KOPT-K1 (cell line): Measurements from ENCODE around the gene VSX2.

Experiments used
- H3K27ac ChIP-seq: fragments of 200-600 bp; sonication (generic); 2 replicates; pipeline ENCODE4 v1.5.1; 2016; ENCODE audit warnings: antibody characterized with exemption, mild to moderate bottlenecking, low read depth, low read length; ENCODE audit not compliant: poor library complexity, severe bottlenecking
- H3K36me3 ChIP-seq: fragments of 200-600 bp; sonication (generic); 2 replicates; pipeline ENCODE4 v1.5.1; 2017; ENCODE audit warnings: antibody characterized with exemption, mild to moderate bottlenecking, low read length, moderate library complexity; ENCODE audit not compliant: insufficient read depth
- H3K9me3 ChIP-seq: fragments of 200-600 bp; sonication (generic); 2 replicates; pipeline ENCODE4 v1.5.1; 2017; ENCODE audit warnings: antibody characterized with exemption, low read length, mild to moderate bottlenecking; ENCODE audit not compliant: insufficient read depth, poor library complexity, severe bottlenecking

The VSX2 gene

GRCh38 chr14:74293606-74294005 is 54.4 kb downstream of the VSX2 start:
- Histone ChIP-seq H3K36me3 (peaks cover 90% of the 10 kb centered on the region), H3K9me3 (no peaks in the 10 kb centered on the region), H3K27ac (no peak overlapping the region)

- H3K9me3 ChIP-seq = no peaks in the 10 kb centered on the region
- H3K27ac ChIP-seq = no peak overlapping the region
- peaks cover 79% of the 10 kb centered on the region for H3K36me3 ChIP-seq
Measured at GRCh38 chr14:74296037-74296467, 56.8 kb downstream of the VSX2 start.

- no peak overlapping the region for H3K27ac ChIP-seq
- peaks cover 59% of the 10 kb centered on the region for H3K36me3 ChIP-seq
- H3K9me3 ChIP-seq = no peaks in the 10 kb centered on the region
Measured at GRCh38 chr14:74297986-74298385, 58.7 kb downstream of the VSX2 start.

DNA sequence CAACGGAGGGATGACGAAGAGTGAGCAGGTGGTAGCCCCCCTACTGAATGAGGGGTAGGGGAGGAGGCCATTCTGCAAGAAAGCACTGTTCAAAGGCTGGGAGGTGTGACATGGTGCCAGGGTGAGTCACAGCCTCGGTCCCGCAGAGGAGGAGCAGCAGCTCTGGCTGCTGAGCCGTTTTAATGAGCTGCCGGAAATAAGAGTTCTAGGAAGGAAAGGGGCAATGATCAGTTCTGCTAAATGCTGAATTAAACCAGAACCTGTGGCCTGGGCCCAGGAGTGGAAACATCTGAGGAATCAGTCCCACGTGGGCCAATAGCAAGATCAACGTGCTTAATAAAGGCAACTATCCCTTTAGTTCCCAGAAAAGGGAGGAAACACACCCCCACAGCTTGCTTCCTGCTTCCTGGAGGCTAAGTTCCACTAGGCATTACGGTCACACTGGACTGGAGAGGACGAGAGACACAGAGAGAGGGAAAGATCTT is 59.9 kb downstream of the VSX2 start:
- Histone ChIP-seq H3K9me3 (no peaks in the 10 kb centered on the region), H3K27ac (no peak overlapping the region), H3K36me3 (peaks cover 52% of the 10 kb centered on the region)

- Histone ChIP-seq H3K9me3 (no peaks in the 10 kb centered on the region), H3K36me3 (peaks cover 28% of the 10 kb centered on the region), H3K27ac (peak overlapping the region; percentile 65)
Measured at GRCh38 chr14:74301594-74302151, 62.4 kb downstream of the VSX2 start.

DNA sequence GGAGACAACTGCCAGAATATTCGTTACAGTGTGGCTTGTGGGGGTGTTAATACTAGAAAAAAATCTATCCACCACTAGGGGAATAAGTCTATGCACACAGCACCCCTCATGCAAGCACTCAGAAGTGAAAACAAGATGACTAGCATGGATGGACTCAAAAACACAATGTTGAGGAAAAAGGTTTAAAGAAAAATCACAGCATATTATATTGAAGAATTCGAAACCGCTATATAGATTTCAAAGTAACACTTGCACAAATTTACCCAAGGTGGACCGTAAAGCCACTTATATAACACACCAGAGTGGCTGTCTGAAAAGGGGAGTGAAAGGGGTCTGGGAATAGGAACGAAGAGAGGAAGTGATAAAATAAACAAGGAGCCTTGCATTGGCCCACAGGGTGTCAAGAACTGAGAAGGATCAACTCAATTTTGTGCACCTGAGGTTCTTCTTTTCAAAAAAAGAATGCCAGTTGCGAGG is 62.9 kb downstream of the VSX2 start:
- peaks cover 23% of the 10 kb centered on the region for H3K36me3 ChIP-seq
- H3K9me3 ChIP-seq = no peaks in the 10 kb centered on the region
- peak overlapping the region; percentile 65 for H3K27ac ChIP-seq

GRCh38 chr14:74302634-74303569 is 63.7 kb downstream of the VSX2 start, which contains the start of gene ABCD4:
TSS of gene ABCD4 (minus strand) at chr14:74302934. CDS start at chr14:74302912, 22 bp downstream.
- Histone ChIP-seq H3K9me3 (no peaks in the 10 kb centered on the region), H3K36me3 (peaks cover 16% of the 10 kb centered on the region; the same call in 1 of the 2 replicates), H3K27ac (peak within 1 kb of the TSS; percentile 65)

GRCh38 chr14:74308695-74309094 is 69.4 kb downstream of the VSX2 start:
- no peaks in the 10 kb centered on the region for H3K36me3 ChIP-seq
- no peaks in the 10 kb centered on the region for H3K9me3 ChIP-seq
- H3K27ac ChIP-seq = no peak overlapping the region

- Histone ChIP-seq H3K27ac (no peak overlapping the region), H3K9me3 (no peaks in the 10 kb centered on the region), H3K36me3 (no peaks in the 10 kb centered on the region)
Measured at GRCh38 chr14:74309125-74310022, 70.1 kb downstream of the VSX2 start.

GRCh38 chr14:74312161-74312560 is 72.9 kb downstream of the VSX2 start:
- Histone ChIP-seq H3K36me3 (no peaks in the 10 kb centered on the region), H3K9me3 (no peaks in the 10 kb centered on the region), H3K27ac (no peak overlapping the region)
